K562 (cell line): ENCODE results near the gene NAA80. TPM values are rescaled to one million over a fixed set of nuclear protein-coding genes. Genes with fewer than 3 reads are reported as not detected.
A peak's percentile ranks its signal among the peaks of the same experiment; 100 is the strongest.

Experiments
- BRCA1 ChIP-seq, 2 experiments: fragments of 450-650 bp in 1 of 2; sonication (generic) in 1 of 2; formaldehyde crosslinking in 1 of 2; IDR thresholded peaks; 2 replicates each; pipeline versions ENCODE4 v1.5.0 to v1.6.1; 2017 to 2020; ENCODE audit warnings: mild to moderate bottlenecking in 1 of 2, missing genetic modification reagents in 1 of 2
- CBFA2T3 ChIP-seq: fragments of 450-650 bp; IDR thresholded peaks from 2 replicates; pipeline ENCODE4 v1.6.1; 2017
- CBX1 ChIP-seq: sonication (generic); IDR thresholded peaks from 2 replicates; pipeline ENCODE4 v1.6.1; 2016; ENCODE audit warnings: antibody characterized with exemption, low read depth, mild to moderate bottlenecking
- EGR1 ChIP-seq: fragments of 450-650 bp; conservative IDR thresholded peaks from 2 replicates; pipeline ENCODE4 v1.6.1; 2017; ENCODE audit warnings: mild to moderate bottlenecking
- HMBOX1 ChIP-seq: sonication (generic); IDR thresholded peaks from 2 replicates; pipeline ENCODE4 v1.6.1; 2016
- HSF4 ChIP-seq: fragments of 250-450 bp; sonication (Bioruptor Pico); IDR thresholded peaks from 2 replicates; pipeline ENCODE4 v2.1.2; 2022; ENCODE audit warnings: mild to moderate bottlenecking, moderate library complexity, borderline replicate concordance
- MAZ ChIP-seq, 2 experiments: fragments of 450-650 bp in 1 of 2; sonication (generic) in 1 of 2; formaldehyde crosslinking; IDR thresholded peaks in 1 of 2; conservative IDR thresholded peaks in 1 of 2; 2 replicates each; pipeline versions ENCODE4 v1.4.0 to v1.5.0; 2020; ENCODE audit warnings: mild to moderate bottlenecking in 1 of 2, missing genetic modification reagents in 1 of 2
- NBN ChIP-seq: fragments of 450-650 bp; IDR thresholded peaks from 2 replicates; pipeline ENCODE4 v1.6.1; 2016; ENCODE audit warnings: low read depth, mild to moderate bottlenecking
- POLR2AphosphoS5 ChIP-seq: IDR thresholded peaks from 2 replicates; pipeline ENCODE4 v1.6.1; 2011; ENCODE audit warnings: mild to moderate bottlenecking, low read depth, low read length, moderate library complexity; ENCODE audit not compliant: control insufficient read depth, insufficient read depth
- POLR3A ChIP-seq: IDR thresholded peaks from 2 replicates; pipeline ENCODE4 v1.6.1; 2011; ENCODE audit warnings: borderline replicate concordance, mild to moderate bottlenecking, moderate library complexity; ENCODE audit not compliant: insufficient read length, insufficient read depth; ENCODE audit errors: extremely low read depth
- RAD21 ChIP-seq, 2 experiments: fragments of 250-450 bp in 1 of 2; fragments of 450-650 bp in 1 of 2; sonication (Bioruptor Pico) in 1 of 2; formaldehyde crosslinking in 1 of 2; IDR thresholded peaks in 1 of 2; conservative IDR thresholded peaks in 1 of 2; 2 replicates each; pipeline versions ENCODE4 v1.4.0 to v1.8.0; 2020 to 2022; ENCODE audit warnings: mild to moderate bottlenecking in 2 of 2, moderate library complexity in 1 of 2
- RBM15 ChIP-seq: fragments of 200-400 bp; formaldehyde crosslinking; IDR thresholded peaks from 2 replicates; pipeline ENCODE4 v1.6.1; 2018; ENCODE audit warnings: mild to moderate bottlenecking, low read length, moderate library complexity; ENCODE audit not compliant: insufficient read depth
- RREB1 ChIP-seq: fragments of 250-450 bp; sonication (Bioruptor Pico); IDR thresholded peaks from 2 replicates; pipeline ENCODE4 v1.4.0; 2020
- SLC30A9 ChIP-seq: fragments of 250-450 bp; sonication (Bioruptor Pico); IDR thresholded peaks from 2 replicates; pipeline ENCODE4 v1.8.0; 2022; ENCODE audit warnings: mild to moderate bottlenecking, moderate library complexity
- ZFP30 ChIP-seq: fragments of 250-450 bp; sonication (Bioruptor Pico); IDR thresholded peaks from 2 replicates; pipeline ENCODE4 v1.8.0; 2022; ENCODE audit warnings: moderate library complexity, mild to moderate bottlenecking, inconsistent platforms, borderline replicate concordance
- ZNF143 ChIP-seq: sonication (generic); formaldehyde crosslinking; IDR thresholded peaks from 2 replicates; pipeline ENCODE4 v1.9.0; 2022; ENCODE audit warnings: mild to moderate bottlenecking, missing genetic modification reagents
- polyA plus RNA-seq, 8 experiments: library from polyadenylated mRNA; depleted of rRNA in 4 of 8; stranded (reverse) in 5 of 8; unstranded in 3 of 8; fragments of >200 nt; fragmentation: Nextera tagmentation in 2 of 8; fragmentation: Illumina TruSeq in 1 of 8; extraction: Ambion mirVana in 2 of 8; extraction: Trizol in 1 of 8; gene quantifications; 2 replicates each; pipeline versions ENCODE4 v1.2.1 to v1.2.3, GENCODE V29; 2011 to 2014; ENCODE audit warnings: inconsistent platforms in 1 of 8, missing spikeins in 1 of 8
- total RNA-seq, 7 experiments: library from RNA; depleted of rRNA in 6 of 7; stranded (reverse); fragments of >200 nt in 6 of 7; fragmentation: Illumina TruSeq in 2 of 7; extraction: Trizol in 2 of 7; gene quantifications; 2 replicates each; pipeline versions ENCODE4 v1.2.1 to v1.2.3, GENCODE V29; 2011 to 2021; ENCODE audit warnings: low replicate concordance in 1 of 7
- TF ChIP-seq, protein P1 (sequence below): fragments of 450-650 bp; formaldehyde crosslinking; IDR thresholded peaks from 2 replicates; pipeline ENCODE4 v1.4.0; 2022; ENCODE audit warnings: missing genetic modification characterization
- TF ChIP-seq, protein P2 (sequence below): conservative IDR thresholded peaks from 2 replicates; pipeline ENCODE4 v1.6.1; 2011; ENCODE audit warnings: low read depth, mild to moderate bottlenecking, low read length; ENCODE audit not compliant: control insufficient read depth

Gene NAA80
- total and polyA plus RNA-seq, 9 of the 15 experiments (the other 6 are each of a cell fraction or from before 2014, with no cell fraction given): 0.82 to 24.0 (median 8.6) TPM

DNA sequence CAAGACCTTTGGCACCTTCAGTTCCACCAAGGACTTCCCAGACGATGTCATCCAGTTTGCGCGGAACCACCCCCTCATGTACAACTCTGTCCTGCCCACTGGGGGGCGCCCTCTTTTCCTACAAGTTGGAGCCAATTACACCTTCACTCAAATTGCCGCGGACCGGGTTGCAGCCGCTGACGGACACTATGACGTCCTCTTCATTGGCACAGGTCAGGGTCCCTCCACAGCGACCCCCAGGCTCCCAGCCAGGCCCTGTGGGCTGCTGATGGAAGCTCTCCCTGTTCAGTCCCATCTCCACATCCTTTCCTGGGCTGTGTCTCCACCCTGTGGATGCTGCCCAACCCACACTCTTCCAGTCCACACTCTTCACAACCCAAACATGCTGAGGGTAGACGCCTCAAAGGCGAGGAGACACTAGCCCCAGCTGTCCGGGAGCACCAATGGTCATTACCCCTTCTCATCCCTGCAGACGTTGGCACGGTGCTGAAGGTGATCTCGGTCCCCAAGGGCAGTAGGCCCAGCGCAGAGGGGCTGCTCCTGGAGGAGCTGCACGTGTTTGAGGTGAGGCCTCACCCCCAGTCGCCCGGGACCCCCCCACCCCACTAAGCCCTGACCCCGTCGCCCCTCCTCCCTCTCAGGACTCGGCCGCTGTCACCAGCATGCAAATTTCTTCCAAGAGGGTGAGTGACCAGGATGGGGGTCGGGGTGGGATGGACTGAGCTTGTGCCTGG lies 24.7 kb downstream of the NAA80 start (continued):
- TF ChIP-seq SLC30A9: no peak
- no peak for TF ChIP-seq CBX1
- no peak for TF ChIP-seq ZFP30 (CRISPR knock-in tag)
- peak; percentile 41 to 72; a peak in 3 of 4 replicates for TF ChIP-seq RAD21 (CRISPR knock-in tag; conservative IDR thresholded peaks at IDR 0.05 in 1 of 2, IDR thresholded peaks at IDR 0.05 in 1 of 2)
- TF ChIP-seq RBM15: no peak
- TF ChIP-seq, protein P1, sequence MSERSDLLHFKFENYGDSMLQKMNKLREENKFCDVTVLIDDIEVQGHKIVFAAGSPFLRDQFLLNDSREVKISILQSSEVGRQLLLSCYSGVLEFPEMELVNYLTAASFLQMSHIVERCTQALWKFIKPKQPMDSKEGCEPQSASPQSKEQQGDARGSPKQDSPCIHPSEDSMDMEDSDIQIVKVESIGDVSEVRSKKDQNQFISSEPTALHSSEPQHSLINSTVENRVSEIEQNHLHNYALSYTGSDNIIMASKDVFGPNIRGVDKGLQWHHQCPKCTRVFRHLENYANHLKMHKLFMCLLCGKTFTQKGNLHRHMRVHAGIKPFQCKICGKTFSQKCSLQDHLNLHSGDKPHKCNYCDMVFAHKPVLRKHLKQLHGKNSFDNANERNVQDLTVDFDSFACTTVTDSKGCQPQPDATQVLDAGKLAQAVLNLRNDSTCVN (CRISPR knock-in tag): no peak
- peak in 1 of 2 experiments; percentile 68; a peak in 1 of 4 replicates for TF ChIP-seq MAZ (CRISPR knock-in tag; conservative IDR thresholded peaks at IDR 0.05 in 1 of 2, IDR thresholded peaks at IDR 0.05 in 1 of 2)
- TF ChIP-seq RREB1 (CRISPR knock-in tag): no peak
- no peak for TF ChIP-seq HMBOX1
- TF ChIP-seq EGR1: peak; percentile 78
- TF ChIP-seq NBN: 0 out of 2 replicates have a peak, but pooled peaks have one; percentile 57
- TF ChIP-seq POLR3A: no peak
- no peak for TF ChIP-seq HSF4 (CRISPR knock-in tag)
- no peak for TF ChIP-seq ZNF143 (CRISPR knock-in tag)
- TF ChIP-seq, protein P2, sequence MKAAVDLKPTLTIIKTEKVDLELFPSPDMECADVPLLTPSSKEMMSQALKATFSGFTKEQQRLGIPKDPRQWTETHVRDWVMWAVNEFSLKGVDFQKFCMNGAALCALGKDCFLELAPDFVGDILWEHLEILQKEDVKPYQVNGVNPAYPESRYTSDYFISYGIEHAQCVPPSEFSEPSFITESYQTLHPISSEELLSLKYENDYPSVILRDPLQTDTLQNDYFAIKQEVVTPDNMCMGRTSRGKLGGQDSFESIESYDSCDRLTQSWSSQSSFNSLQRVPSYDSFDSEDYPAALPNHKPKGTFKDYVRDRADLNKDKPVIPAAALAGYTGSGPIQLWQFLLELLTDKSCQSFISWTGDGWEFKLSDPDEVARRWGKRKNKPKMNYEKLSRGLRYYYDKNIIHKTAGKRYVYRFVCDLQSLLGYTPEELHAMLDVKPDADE: no peak
- no peak for TF ChIP-seq BRCA1 (IDR thresholded peaks at IDR 0.05)
- no peak for TF ChIP-seq BRCA1 (CRISPR knock-in tag; IDR thresholded peaks at IDR 0.05)
- TF ChIP-seq POLR2AphosphoS5: no peak
- TF ChIP-seq CBFA2T3: no peak
